WERI-Rb-1 (cell line): ENCODE measurements around the gene TNRC6A.
"Not testable (repeated sequence)": the region's sequence is repeated elsewhere in the genome, so short reads cannot be mapped to it uniquely, and the experiment has no call there.

ENCODE experiments used
- DNase-seq: peaks from one replicate; pipeline ENCODE4 v3.0.0-alpha.2; 2020
- H3K27ac ChIP-seq: fragments of 250-450 bp; sonication (Bioruptor Pico); 2 replicates; pipeline ENCODE4 v1.5.1; 2020; ENCODE audit warnings: mild to moderate bottlenecking, moderate library complexity
- H3K27me3 ChIP-seq: fragments of 250-450 bp; sonication (Bioruptor Pico); 2 replicates; pipeline ENCODE4 v1.5.1; 2021; ENCODE audit warnings: mild to moderate bottlenecking, low read depth, moderate library complexity; ENCODE audit not compliant: insufficient read depth, severe bottlenecking
- H3K36me3 ChIP-seq: fragments of 250-450 bp; sonication (Bioruptor Pico); 2 replicates; pipeline ENCODE4 v1.5.1; 2020; ENCODE audit warnings: mild to moderate bottlenecking, moderate library complexity
- H3K4me3 ChIP-seq: 2 replicates; pipeline ENCODE4 v1.5.1; 2011; ENCODE audit warnings: low read depth, mild to moderate bottlenecking, control low read depth, low read length
- H3K9me3 ChIP-seq: fragments of 250-450 bp; sonication (Bioruptor Pico); 2 replicates; pipeline ENCODE4 v1.5.1; 2021; ENCODE audit warnings: mild to moderate bottlenecking, moderate library complexity; ENCODE audit not compliant: severe bottlenecking
- CTCF ChIP-seq: IDR thresholded peaks from 2 replicates; pipeline ENCODE4 v1.5.1; 2011; ENCODE audit warnings: low read depth, mild to moderate bottlenecking, control low read depth, inconsistent platforms, low read length

The TNRC6A gene

GRCh38 chr16:24737391-24737871, 8.0 kb downstream of the TNRC6A start:
- Histone ChIP-seq H3K4me3 (no peak overlapping the region), H3K27ac (no peak overlapping the region)

GRCh38 chr16:24737916-24738594, 8.6 kb downstream of the TNRC6A start:
- no peak overlapping the region for H3K27ac ChIP-seq

More at GRCh38 chr16:24737391-24737871, 8.0 kb downstream of the TNRC6A start:
- no peak for DNase-seq
- peaks cover 49% of the 10 kb centered on the region for H3K36me3 ChIP-seq
- H3K9me3 ChIP-seq = no peaks in the 10 kb centered on the region
- no peak for TF ChIP-seq CTCF
- no peaks in the 10 kb centered on the region for H3K27me3 ChIP-seq

GRCh38 chr16:24738895-24739294, 9.4 kb downstream of the TNRC6A start:
- no peaks in the 10 kb centered on the region for H3K9me3 ChIP-seq
- H3K36me3 ChIP-seq = peaks cover 42% of the 10 kb centered on the region
- DNase-seq = no peak
- no peak overlapping the region for H3K4me3 ChIP-seq
- H3K27me3 ChIP-seq = no peaks in the 10 kb centered on the region
- TF ChIP-seq CTCF = no peak
- no peak overlapping the region for H3K27ac ChIP-seq

More at GRCh38 chr16:24737916-24738594, 8.6 kb downstream of the TNRC6A start:
- no peak for TF ChIP-seq CTCF
- H3K9me3 ChIP-seq = no peaks in the 10 kb centered on the region
- no peaks in the 10 kb centered on the region for H3K27me3 ChIP-seq
- no peak for DNase-seq
- peaks cover 46% of the 10 kb centered on the region for H3K36me3 ChIP-seq
- no peak overlapping the region for H3K4me3 ChIP-seq

GRCh38 chr16:24741862-24742261, 12.4 kb downstream of the TNRC6A start:
- H3K4me3 ChIP-seq = no peak overlapping the region
- H3K27me3 ChIP-seq = no peaks in the 10 kb centered on the region
- TF ChIP-seq CTCF = no peak
- no peak overlapping the region for H3K27ac ChIP-seq
- H3K36me3 ChIP-seq = peaks cover 45% of the 10 kb centered on the region
- no peaks in the 10 kb centered on the region for H3K9me3 ChIP-seq
- no peak for DNase-seq

- not testable (repeated sequence) for DNase-seq, H3K27ac ChIP-seq
- H3K36me3 ChIP-seq = peaks cover 42% of the 10 kb centered on the region
Measured at GRCh38 chr16:24742610-24743009, 13.2 kb downstream of the TNRC6A start.

GRCh38 chr16:24745391-24745790, 15.9 kb downstream of the TNRC6A start:
- H3K4me3 ChIP-seq = no peak overlapping the region
- no peaks in the 10 kb centered on the region for H3K9me3 ChIP-seq
- no peaks in the 10 kb centered on the region for H3K27me3 ChIP-seq
- no peak for DNase-seq
- TF ChIP-seq CTCF = no peak
- no peak overlapping the region for H3K27ac ChIP-seq
- H3K36me3 ChIP-seq = peaks cover 41% of the 10 kb centered on the region

More at GRCh38 chr16:24742610-24743009, 13.2 kb downstream of the TNRC6A start:
- H3K9me3 ChIP-seq, H3K27me3 ChIP-seq, H3K4me3 ChIP-seq: not testable (repeated sequence)
